HT-29 (cell line): ENCODE measurements around the gene PEPD. TPM values are rescaled to one million over a fixed set of nuclear protein-coding genes. Genes with fewer than 3 reads are reported as not detected.
A peak's percentile ranks its signal among the peaks of the same experiment; 100 is the strongest.

ENCODE experiments used
- DNase-seq: peaks from one replicate; pipeline ENCODE4 v3.0.0-alpha.2; 2015; ENCODE audit warnings: low spot score
- total RNA-seq: library from RNA; depleted of rRNA; stranded (reverse); fragments of >200 nt; shearing (Covaris generic); gene quantifications from 2 replicates; pipeline ENCODE4 v1.2.3, GENCODE V29; 2014

PEPD gene
- total RNA-seq, 1 experiment from 2014 or later = 66.1 TPM

GRCh38 chr19:33385956-33386355 lies 135.6 kb downstream of the PEPD start:
- DNase-seq = no peak

- DNase-seq = no peak
Observed at GRCh38 chr19:33384983-33385382, 136.6 kb downstream of the PEPD start.

GRCh38 chr19:33383720-33384292 lies 137.8 kb downstream of the PEPD start:
- DNase-seq = no peak

GRCh38 chr19:33382982-33383381 lies 138.6 kb downstream of the PEPD start:
- DNase-seq = no peak

GRCh38 chr19:33382006-33382405 lies 139.6 kb downstream of the PEPD start:
- DNase-seq = no peak

- DNase-seq = no peak
Observed at GRCh38 chr19:33381101-33381500, 140.5 kb downstream of the PEPD start.

GRCh38 chr19:33379151-33379829 lies 142.3 kb downstream of the PEPD start:
- no peak for DNase-seq

- DNase-seq = no peak
Observed at GRCh38 chr19:33377586-33378475, 143.8 kb downstream of the PEPD start.

- DNase-seq = peak; percentile 80
Observed at GRCh38 chr19:33376941-33377557, 144.5 kb downstream of the PEPD start.

- peak; percentile 93 for DNase-seq
Observed at GRCh38 chr19:33376423-33376822, 145.2 kb downstream of the PEPD start.

GRCh38 chr19:33375837-33376159 lies 145.8 kb downstream of the PEPD start:
- peak; percentile 28 for DNase-seq

- DNase-seq = no peak
Observed at GRCh38 chr19:33375156-33375836, 146.3 kb downstream of the PEPD start.

GRCh38 chr19:33374236-33374714 lies 147.3 kb downstream of the PEPD start:
- DNase-seq = peak; percentile 79

GRCh38 chr19:33373453-33374235 lies 147.9 kb downstream of the PEPD start, which contains the start of gene CEBPG:
Gene CEBPG (plus strand): TSS chr19:33373709. CDS start chr19:33379240, 5,531 bp downstream.
- DNase-seq = peak; percentile 97

GRCh38 chr19:33370783-33371182 lies 150.8 kb downstream of the PEPD start:
- DNase-seq = no peak

GRCh38 chr19:33368074-33368864 lies 153.3 kb downstream of the PEPD start:
- no peak for DNase-seq

GRCh38 chr19:33366897-33367296 lies 154.7 kb downstream of the PEPD start:
- DNase-seq = no peak

GRCh38 chr19:33366127-33366526 lies 155.5 kb downstream of the PEPD start:
- DNase-seq = no peak

- no peak for DNase-seq
Observed at GRCh38 chr19:33365691-33366090, 155.9 kb downstream of the PEPD start.

- DNase-seq = no peak
Observed at GRCh38 chr19:33363476-33363875, 158.1 kb downstream of the PEPD start.
